Measurements from ENCODE around the gene FLT3.
"Not testable (repeated sequence)": the region's sequence is repeated elsewhere in the genome, so short reads cannot be mapped to it uniquely, and the experiment has no call there.

The FLT3 gene

GRCh38 chr13:28041501-28041900 is 58.9 kb downstream of the FLT3 start:
- H3K9ac ChIP-seq = no peak overlapping the region
- TF ChIP-seq Cebpa-rat (IDR thresholded peaks at IDR 0.05) = no peak
- peak overlapping the region in 7 of 11 experiments; percentile 35 to 78 (median 57); a peak in 12 of 22 replicates for H3K4me2 ChIP-seq
- H3K4me1 ChIP-seq = peaks cover 19 to 44% (median 34%) of the 10 kb centered on the region in 10 experiments
- H4K20me1 ChIP-seq = no peaks in the 10 kb centered on the region
- H3K36me3 ChIP-seq = no peaks in the 10 kb centered on the region
- no peaks in the 10 kb centered on the region for H3K27me3 ChIP-seq
- peaks cover 0 to 15% (median 5%) of the 10 kb centered on the region in 11 experiments; a peak in 7 of 22 replicates for H3K9me3 ChIP-seq (replicated peaks in 1 of 11)
- 0 out of 22 replicates have a peak overlapping the region, but pooled peaks of 1 of the 11 experiments have one; percentile 2 for H3K27ac ChIP-seq
- H3K4me3 ChIP-seq = no peak overlapping the region

DNA sequence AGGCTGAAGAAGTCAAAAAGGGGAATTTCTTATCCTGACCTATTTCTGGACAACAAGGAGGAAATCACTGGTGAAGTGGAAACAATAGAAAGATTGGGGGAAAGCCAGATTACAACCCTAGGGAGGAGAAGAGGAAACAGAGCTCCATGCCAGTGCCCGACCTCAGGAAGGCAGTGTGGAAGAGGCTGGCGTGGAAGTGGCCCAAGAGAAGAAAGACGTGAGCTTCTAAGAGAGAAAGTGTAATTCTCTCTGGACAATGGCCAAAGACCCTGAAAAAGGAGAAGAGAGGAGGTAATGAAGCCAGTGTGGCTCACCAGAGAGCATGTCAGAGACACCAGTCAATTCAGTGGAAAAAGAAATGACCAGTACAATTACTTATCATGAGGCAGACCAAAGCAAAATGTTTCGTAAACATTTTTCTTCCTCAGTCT is 59.3 kb downstream of the FLT3 start:
- TF ChIP-seq Cebpa-rat (IDR thresholded peaks at IDR 0.05) = no peak
- H4K20me1 ChIP-seq = no peaks in the 10 kb centered on the region
- no peaks in the 10 kb centered on the region for H3K27me3 ChIP-seq
- no peaks in the 10 kb centered on the region for H3K36me3 ChIP-seq
- H3K9me3 ChIP-seq (replicated peaks in 1 of 11) = peaks cover 0 to 15% (median 5%) of the 10 kb centered on the region in 11 experiments; a peak in 7 of 22 replicates
- peak overlapping the region; percentile 17 to 78 (median 46); a peak in 21 of 22 replicates for H3K4me2 ChIP-seq
- H3K4me3 ChIP-seq = no peak overlapping the region
- H3K4me1 ChIP-seq = peaks cover 19 to 44% (median 34%) of the 10 kb centered on the region in 10 experiments
- H3K9ac ChIP-seq = no peak overlapping the region
- H3K27ac ChIP-seq = 0 out of 22 replicates have a peak overlapping the region, but pooled peaks of 1 of the 11 experiments have one; percentile 2

DNA sequence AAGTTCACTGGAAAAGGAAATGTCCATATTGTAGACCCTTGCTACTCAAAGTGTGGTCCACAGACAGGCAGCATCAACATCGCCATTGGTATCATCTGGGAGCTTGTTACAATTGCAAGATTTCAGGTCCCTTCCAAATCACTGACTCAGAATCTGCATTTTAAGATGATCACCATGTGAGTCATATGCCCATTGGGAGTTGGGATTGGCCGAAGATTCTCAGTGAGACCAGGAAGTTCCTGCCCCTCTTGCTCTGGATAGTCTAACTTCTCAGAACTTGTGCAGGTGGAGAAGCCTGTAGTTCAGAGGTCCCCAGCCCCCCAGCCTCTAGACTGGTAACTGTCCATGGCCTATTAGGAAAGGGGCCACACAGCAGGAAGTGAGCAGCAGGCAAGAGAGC is 63.0 kb downstream of the FLT3 start:
- H3K27ac ChIP-seq = no peak overlapping the region
- no peaks in the 10 kb centered on the region for H3K27me3 ChIP-seq
- no peak overlapping the region for H3K9ac ChIP-seq
- no peaks in the 10 kb centered on the region for H4K20me1 ChIP-seq
- peaks cover 0 to 15% (median 5%) of the 10 kb centered on the region in 11 experiments; a peak in 8 of 22 replicates for H3K9me3 ChIP-seq (replicated peaks in 1 of 11)
- peaks cover 17 to 38% (median 24%) of the 10 kb centered on the region in 10 experiments for H3K4me1 ChIP-seq
- H3K36me3 ChIP-seq = 0 out of 22 replicates have a peak, but pooled peaks cover 0 to 4% (median 0%) of the 10 kb centered on the region in 11 experiments
- H3K4me3 ChIP-seq = no peak overlapping the region
- TF ChIP-seq Cebpa-rat (IDR thresholded peaks at IDR 0.05) = no peak
- H3K4me2 ChIP-seq = peak overlapping the region; percentile 8 to 70 (median 38); a peak in 20 of 22 replicates

- Histone ChIP-seq H3K27me3 (no peaks in the 10 kb centered on the region), H3K27ac (no peak overlapping the region), H3K4me3 (no peak overlapping the region), H3K9me3 (replicated peaks in 1 of 11) (peaks cover 0 to 20% (median 5%) of the 10 kb centered on the region in 11 experiments; a peak in 9 of 22 replicates), H4K20me1 (no peaks in the 10 kb centered on the region), H3K9ac (no peak overlapping the region), H3K36me3 (0 out of 22 replicates have a peak, but pooled peaks cover 0 to 4% (median 0%) of the 10 kb centered on the region in 11 experiments), H3K4me2 (no peak overlapping the region), H3K4me1 (peaks cover 8 to 42% (median 23%) of the 10 kb centered on the region in 10 experiments)
- TF ChIP-seq Cebpa-rat (IDR thresholded peaks at IDR 0.05) = no peak
Measured at GRCh38 chr13:28035146-28035782, 65.1 kb downstream of the FLT3 start.

DNA sequence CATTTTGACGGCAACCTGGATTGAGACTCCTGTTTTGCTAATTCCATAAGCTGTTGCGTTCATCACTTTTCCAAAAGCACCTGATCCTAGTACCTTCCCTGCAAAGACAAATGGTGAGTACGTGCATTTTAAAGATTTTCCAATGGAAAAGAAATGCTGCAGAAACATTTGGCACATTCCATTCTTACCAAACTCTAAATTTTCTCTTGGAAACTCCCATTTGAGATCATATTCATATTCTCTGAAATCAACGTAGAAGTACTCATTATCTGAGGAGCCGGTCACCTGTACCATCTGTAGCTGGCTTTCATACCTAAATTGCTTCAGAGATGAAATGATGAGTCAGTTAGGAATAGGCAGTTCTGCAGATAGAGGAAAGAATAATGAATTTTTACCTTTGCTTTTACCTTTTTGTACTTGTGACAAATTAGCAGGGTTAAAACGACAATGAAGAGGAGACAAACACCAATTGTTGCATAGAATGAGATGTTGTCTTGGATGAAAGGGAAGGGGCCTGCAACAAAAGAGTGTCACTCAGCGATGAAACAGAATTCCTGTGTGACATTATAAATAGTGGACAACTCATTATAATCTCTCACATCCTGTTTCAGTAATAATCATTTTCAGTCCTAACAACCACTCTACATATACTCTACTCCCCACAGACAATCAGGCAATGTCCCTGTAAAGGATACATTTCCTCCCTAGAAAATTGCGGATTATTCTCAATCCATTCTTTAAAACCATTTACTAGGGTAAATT is 66.3 kb downstream of the FLT3 start:
- Histone ChIP-seq H3K27ac (no peak overlapping the region), H3K4me3 (no peak overlapping the region), H3K4me2 (no peak overlapping the region), H4K20me1 (no peaks in the 10 kb centered on the region), H3K36me3 (0 out of 22 replicates have a peak, but pooled peaks cover 0 to 4% (median 0%) of the 10 kb centered on the region in 11 experiments), H3K27me3 (no peaks in the 10 kb centered on the region), H3K9me3 (replicated peaks in 1 of 11) (peaks cover 0 to 14% (median 5%) of the 10 kb centered on the region in 11 experiments; a peak in 9 of 22 replicates), H3K4me1 (peaks cover 8 to 42% (median 23%) of the 10 kb centered on the region in 10 experiments), H3K9ac (no peak overlapping the region)
- TF ChIP-seq Cebpa-rat (IDR thresholded peaks at IDR 0.05) = no peak

DNA sequence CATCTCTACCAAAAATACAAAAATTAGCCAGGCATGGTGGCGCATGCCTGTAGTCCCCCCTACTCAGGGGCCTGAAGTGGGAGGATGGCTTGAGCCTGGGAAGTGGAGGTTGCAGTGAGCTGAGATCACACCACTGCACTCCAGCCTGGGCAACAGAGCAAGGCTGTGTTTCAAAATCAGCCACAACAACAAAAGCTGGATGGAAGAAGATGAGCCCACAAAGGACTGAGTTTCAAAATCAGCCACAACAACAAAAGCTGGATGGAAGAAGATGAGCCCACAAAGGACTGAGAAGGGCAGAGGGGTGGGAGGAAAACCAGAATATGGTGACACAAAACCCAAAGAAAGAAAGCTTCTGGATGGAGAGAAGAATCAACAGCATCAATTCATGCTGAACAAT is 67.9 kb downstream of the FLT3 start:
- H3K4me1 ChIP-seq = peaks cover 4 to 39% (median 18%) of the 10 kb centered on the region in 10 experiments
- H3K4me3 ChIP-seq; H3K27me3 ChIP-seq; H3K9ac ChIP-seq; H4K20me1 ChIP-seq; H3K9me3 ChIP-seq (replicated peaks in 1 of 11); H3K36me3 ChIP-seq: not testable (repeated sequence)
- H3K4me2 ChIP-seq = peak overlapping the region in 7 of 11 experiments; percentile 10 to 75 (median 58); a peak in 13 of 22 replicates
- peak overlapping the region in 1 of 11 experiments; percentile 30; a peak in 2 of 22 replicates for H3K27ac ChIP-seq

DNA sequence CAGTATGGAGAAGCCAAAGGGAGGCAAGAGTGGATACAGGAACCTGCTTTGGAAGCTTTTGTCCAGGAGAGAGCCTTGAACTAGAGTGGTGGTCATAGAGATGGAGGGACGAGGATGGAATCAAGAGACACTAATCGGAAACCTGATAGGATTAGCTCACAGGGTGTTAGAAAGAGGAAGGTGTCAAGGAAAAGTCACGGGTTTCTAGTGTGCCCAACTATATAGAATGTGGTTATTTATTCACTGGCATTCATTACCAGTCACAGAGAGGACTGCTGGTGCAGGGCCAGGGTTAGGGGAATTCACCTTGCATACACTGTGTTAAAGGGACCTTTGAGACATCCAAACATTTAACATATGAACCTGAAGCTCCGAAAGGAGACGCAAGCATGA is 68.5 kb downstream of the FLT3 start:
- H3K4me2 ChIP-seq = peak overlapping the region in 7 of 11 experiments; percentile 13 to 75 (median 58); a peak in 11 of 22 replicates
- 0 out of 22 replicates have a peak, but pooled peaks cover 0 to 4% (median 0%) of the 10 kb centered on the region in 11 experiments for H3K36me3 ChIP-seq
- peaks cover 0 to 35% (median 14%) of the 10 kb centered on the region in 10 experiments; a peak in 11 of 20 replicates for H3K4me1 ChIP-seq
- H3K9ac ChIP-seq = no peak overlapping the region
- no peaks in the 10 kb centered on the region for H4K20me1 ChIP-seq
- peaks cover 0 to 6% (median 0%) of the 10 kb centered on the region in 11 experiments; a peak in 3 of 22 replicates for H3K9me3 ChIP-seq (replicated peaks in 1 of 11)
- no peaks in the 10 kb centered on the region for H3K27me3 ChIP-seq
- peak overlapping the region in 4 of 11 experiments; percentile 15 to 41 (median 34); a peak in 7 of 22 replicates for H3K27ac ChIP-seq
- no peak for TF ChIP-seq Cebpa-rat (IDR thresholded peaks at IDR 0.05)
- H3K4me3 ChIP-seq = no peak overlapping the region

DNA sequence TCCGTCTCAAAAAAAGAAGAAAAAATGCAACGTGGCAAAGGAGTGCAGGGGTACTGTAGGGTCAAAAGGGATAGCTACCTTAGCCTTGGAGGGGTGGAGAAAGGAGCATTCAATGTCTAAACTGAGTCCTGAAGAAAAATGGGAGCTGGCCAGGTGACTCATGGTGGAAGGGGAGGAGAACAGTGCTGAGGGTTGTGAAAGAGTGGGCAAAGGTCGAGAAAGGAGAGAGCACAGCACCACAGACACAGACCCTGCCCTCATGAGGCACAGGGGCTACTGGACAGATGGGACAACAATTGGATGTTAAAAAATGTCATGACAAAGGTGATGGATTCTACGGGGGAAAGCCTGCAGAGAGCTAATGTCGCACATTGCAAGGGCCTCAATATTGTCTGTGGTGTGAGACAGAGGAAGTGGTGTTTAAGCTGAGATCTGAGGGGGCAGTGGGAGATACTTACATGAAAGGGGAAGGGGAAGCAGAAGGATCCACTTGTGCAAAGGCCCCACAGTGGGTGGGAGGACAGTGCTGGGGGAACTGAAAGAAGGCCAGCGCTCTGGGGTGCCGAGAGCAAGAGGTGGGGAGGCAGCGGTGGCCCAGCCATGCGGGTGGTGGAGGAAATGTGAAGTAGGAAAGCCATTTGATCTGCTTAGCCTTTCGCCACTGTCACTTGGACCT is 69.0 kb downstream of the FLT3 start:
- no peak for TF ChIP-seq Cebpa-rat (IDR thresholded peaks at IDR 0.05)
- no peaks in the 10 kb centered on the region for H3K27me3 ChIP-seq
- peaks cover 0 to 35% (median 14%) of the 10 kb centered on the region in 10 experiments; a peak in 11 of 20 replicates for H3K4me1 ChIP-seq
- H3K4me3 ChIP-seq = no peak overlapping the region
- H3K36me3 ChIP-seq = 0 out of 22 replicates have a peak, but pooled peaks cover 0 to 4% (median 0%) of the 10 kb centered on the region in 11 experiments
- peaks cover 0 to 6% (median 0%) of the 10 kb centered on the region in 11 experiments; a peak in 3 of 22 replicates for H3K9me3 ChIP-seq (replicated peaks in 1 of 11)
- no peaks in the 10 kb centered on the region for H4K20me1 ChIP-seq
- no peak overlapping the region for H3K9ac ChIP-seq
- peak overlapping the region in 4 of 11 experiments; percentile 15 to 41 (median 34); a peak in 7 of 22 replicates for H3K27ac ChIP-seq
- H3K4me2 ChIP-seq = peak overlapping the region in 7 of 11 experiments; percentile 13 to 75 (median 58); a peak in 12 of 22 replicates
